HUES6 (cell line): Measurements from ENCODE around the gene DMAP1.

Experiments used
- H3K27ac ChIP-seq: 2 replicates; pipeline ENCODE4 v1.7.0; 2013; ENCODE audit warnings: low read depth, mild to moderate bottlenecking, low read length, inconsistent platforms
- H3K27me3 ChIP-seq: 2 replicates; pipeline ENCODE4 v1.6.1; 2013; ENCODE audit warnings: low read length; ENCODE audit not compliant: control insufficient read depth, insufficient read depth
- H3K36me3 ChIP-seq: 2 replicates; pipeline ENCODE4 v1.6.1; 2013; ENCODE audit warnings: low read length; ENCODE audit not compliant: control insufficient read depth, insufficient read depth
- H3K4me1 ChIP-seq: 2 replicates; pipeline ENCODE4 v1.6.1; 2013; ENCODE audit warnings: low read length; ENCODE audit not compliant: control insufficient read depth, insufficient read depth
- H3K4me3 ChIP-seq: 2 replicates; pipeline ENCODE4 v1.5.1; 2013; ENCODE audit warnings: low read depth, low read length
- H3K9ac ChIP-seq: one replicate; pipeline ENCODE4 v1.6.1; 2013; ENCODE audit warnings: mild to moderate bottlenecking, low read length
- H3K9me3 ChIP-seq: 2 replicates; pipeline ENCODE4 v1.6.1; 2013; ENCODE audit warnings: low read depth, low read length; ENCODE audit not compliant: control insufficient read depth, insufficient read depth

Gene DMAP1

GRCh38 chr1:44242746-44243145 is 29.5 kb downstream of the DMAP1 start:
- Histone ChIP-seq H3K4me1 (peaks cover 41% of the 10 kb centered on the region), H3K27ac (no peak overlapping the region), H3K4me3 (no peak overlapping the region), H3K9me3 (no peaks in the 10 kb centered on the region), H3K36me3 (peaks cover 6% of the 10 kb centered on the region; the same call in 1 of the 2 replicates), H3K9ac (no peak overlapping the region), H3K27me3 (no peaks in the 10 kb centered on the region)

- Histone ChIP-seq H3K9me3 (no peaks in the 10 kb centered on the region), H3K27ac (no peak overlapping the region), H3K9ac (no peak overlapping the region), H3K27me3 (no peaks in the 10 kb centered on the region), H3K4me1 (peaks cover 34% of the 10 kb centered on the region), H3K36me3 (peaks cover 6% of the 10 kb centered on the region; the same call in 1 of the 2 replicates), H3K4me3 (no peak overlapping the region)
Observed at GRCh38 chr1:44243782-44244495, 30.7 kb downstream of the DMAP1 start.

GRCh38 chr1:44244986-44245385 is 31.7 kb downstream of the DMAP1 start:
- Histone ChIP-seq H3K4me3 (no peak overlapping the region), H3K36me3 (peaks cover 6% of the 10 kb centered on the region; the same call in 1 of the 2 replicates), H3K9ac (no peak overlapping the region), H3K9me3 (no peaks in the 10 kb centered on the region), H3K4me1 (peaks cover 25% of the 10 kb centered on the region), H3K27me3 (no peaks in the 10 kb centered on the region), H3K27ac (no peak overlapping the region)

- Histone ChIP-seq H3K4me3 (no peak overlapping the region), H3K27me3 (no peaks in the 10 kb centered on the region), H3K9ac (no peak overlapping the region), H3K27ac (no peak overlapping the region), H3K9me3 (no peaks in the 10 kb centered on the region), H3K4me1 (peaks cover 10% of the 10 kb centered on the region; the same call in 1 of the 2 replicates), H3K36me3 (peaks cover 2% of the 10 kb centered on the region; the same call in 1 of the 2 replicates)
Observed at GRCh38 chr1:44246806-44247205, 33.5 kb downstream of the DMAP1 start.

- Histone ChIP-seq H3K27me3 (no peaks in the 10 kb centered on the region), H3K4me1 (peaks cover 3% of the 10 kb centered on the region; the same call in 1 of the 2 replicates), H3K4me3 (no peak overlapping the region), H3K9ac (no peak overlapping the region), H3K36me3 (peaks cover 2% of the 10 kb centered on the region; the same call in 1 of the 2 replicates), H3K27ac (no peak overlapping the region), H3K9me3 (no peaks in the 10 kb centered on the region)
Observed at GRCh38 chr1:44249543-44249942, 36.3 kb downstream of the DMAP1 start.

- H3K36me3 ChIP-seq: peaks cover 2% of the 10 kb centered on the region; the same call in 1 of the 2 replicates
- peaks cover 7% of the 10 kb centered on the region; the same call in 1 of the 2 replicates for H3K4me1 ChIP-seq
- no peaks in the 10 kb centered on the region for H3K9me3 ChIP-seq
- no peak overlapping the region for H3K4me3 ChIP-seq
- no peak overlapping the region for H3K27ac ChIP-seq
- no peak overlapping the region for H3K9ac ChIP-seq
- H3K27me3 ChIP-seq: no peaks in the 10 kb centered on the region
Observed at GRCh38 chr1:44250068-44250781, 37.0 kb downstream of the DMAP1 start.

GRCh38 chr1:44251486-44251885 is 38.2 kb downstream of the DMAP1 start:
- Histone ChIP-seq H3K27me3 (no peaks in the 10 kb centered on the region), H3K4me1 (peaks cover 8% of the 10 kb centered on the region; the same call in 1 of the 2 replicates), H3K9ac (no peak overlapping the region), H3K9me3 (no peaks in the 10 kb centered on the region), H3K4me3 (no peak overlapping the region), H3K27ac (no peak overlapping the region), H3K36me3 (peaks cover 2% of the 10 kb centered on the region; the same call in 1 of the 2 replicates)

- no peaks in the 10 kb centered on the region for H3K9me3 ChIP-seq
- H3K27me3 ChIP-seq: no peaks in the 10 kb centered on the region
- peaks cover 2% of the 10 kb centered on the region; the same call in 1 of the 2 replicates for H3K36me3 ChIP-seq
- H3K4me3 ChIP-seq: no peak overlapping the region
- peaks cover 8% of the 10 kb centered on the region; the same call in 1 of the 2 replicates for H3K4me1 ChIP-seq
- H3K27ac ChIP-seq: no peak overlapping the region
- H3K9ac ChIP-seq: no peak overlapping the region
Observed at GRCh38 chr1:44251989-44252671, 38.9 kb downstream of the DMAP1 start.

GRCh38 chr1:44254392-44254910 is 41.2 kb downstream of the DMAP1 start:
- Histone ChIP-seq H3K9ac (no peak overlapping the region), H3K36me3 (no peaks in the 10 kb centered on the region), H3K27me3 (no peaks in the 10 kb centered on the region), H3K4me1 (peaks cover 13% of the 10 kb centered on the region; the same call in 1 of the 2 replicates), H3K27ac (no peak overlapping the region), H3K4me3 (no peak overlapping the region), H3K9me3 (no peaks in the 10 kb centered on the region)

- Histone ChIP-seq H3K9ac (no peak overlapping the region), H3K27me3 (no peaks in the 10 kb centered on the region), H3K9me3 (no peaks in the 10 kb centered on the region), H3K36me3 (no peaks in the 10 kb centered on the region), H3K4me1 (peaks cover 26% of the 10 kb centered on the region), H3K27ac (no peak overlapping the region), H3K4me3 (no peak overlapping the region)
Observed at GRCh38 chr1:44256762-44257554, 43.7 kb downstream of the DMAP1 start.
